ENCODE data around the gene FSCN2.
A peak's percentile ranks its signal among the peaks of the same experiment; 100 is the strongest.
"Not testable (repeated sequence)": the region's sequence is repeated elsewhere in the genome, so short reads cannot be mapped to it uniquely, and the experiment has no call there.

Gene FSCN2

DNA sequence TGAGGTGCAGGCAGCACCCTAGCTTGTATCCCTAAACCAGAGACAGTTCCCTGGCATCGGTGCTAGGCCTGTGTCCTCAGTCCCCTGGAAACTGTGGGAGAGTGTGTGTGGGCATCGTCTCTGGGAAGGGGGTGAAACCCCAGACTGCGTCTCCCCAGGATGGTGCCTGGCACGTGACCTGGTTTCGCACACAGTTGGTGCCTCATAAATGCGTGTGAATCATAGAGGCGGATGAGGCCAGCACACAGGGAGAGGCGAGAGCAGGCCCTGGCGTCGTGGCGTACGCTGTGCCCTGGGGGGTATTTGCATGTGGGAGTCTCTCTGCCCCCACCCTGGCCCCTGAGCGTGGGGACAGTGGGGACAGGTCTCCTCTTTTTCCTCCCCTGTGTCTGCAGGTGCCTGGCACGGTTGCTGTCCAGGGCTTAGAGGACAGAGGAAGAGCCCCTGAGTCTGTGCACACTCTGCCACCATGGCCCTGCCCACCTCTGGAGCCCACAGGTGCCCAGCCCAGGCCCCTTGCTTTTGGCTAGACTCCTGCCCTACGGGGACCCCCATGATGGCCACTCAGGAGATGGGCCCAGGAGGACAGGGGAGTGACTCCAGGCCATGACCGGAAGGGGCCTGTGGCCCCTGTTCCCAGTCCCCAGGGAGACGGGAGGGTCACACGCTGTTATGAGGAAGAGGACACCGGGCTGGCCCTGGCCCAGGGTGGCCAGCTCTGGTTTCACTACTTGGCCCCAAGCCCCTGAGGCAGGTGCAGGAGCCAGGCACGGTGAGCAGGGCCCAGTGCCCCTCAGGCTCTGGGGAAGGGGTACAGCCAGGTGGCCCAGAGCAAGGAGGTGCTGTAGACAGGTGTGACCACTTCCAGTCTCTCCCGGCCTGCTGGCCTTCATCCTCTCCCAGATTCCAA, 1.3 kb upstream of the FSCN2 start:
- DNase-seq (ENCODE audit: low spot score), result no peak

DNA sequence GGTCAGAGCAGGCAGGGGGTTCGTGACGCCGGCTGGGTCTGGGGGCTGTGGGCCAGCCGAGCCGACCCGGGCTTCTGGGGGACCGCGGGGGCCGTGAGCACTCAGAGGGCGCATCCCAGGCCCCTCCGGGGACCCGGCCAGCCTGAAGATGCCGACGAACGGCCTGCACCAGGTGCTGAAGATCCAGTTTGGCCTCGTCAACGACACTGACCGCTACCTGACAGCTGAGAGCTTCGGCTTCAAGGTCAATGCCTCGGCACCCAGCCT, 140 bp downstream of the FSCN2 start:
- DNase-seq (ENCODE audit: low spot score), result no peak

- no peak for DNase-seq (ENCODE audit: low spot score)
Observed at GRCh38 chr17:81528651-81529436, 667 bp downstream of the FSCN2 start.

DNA sequence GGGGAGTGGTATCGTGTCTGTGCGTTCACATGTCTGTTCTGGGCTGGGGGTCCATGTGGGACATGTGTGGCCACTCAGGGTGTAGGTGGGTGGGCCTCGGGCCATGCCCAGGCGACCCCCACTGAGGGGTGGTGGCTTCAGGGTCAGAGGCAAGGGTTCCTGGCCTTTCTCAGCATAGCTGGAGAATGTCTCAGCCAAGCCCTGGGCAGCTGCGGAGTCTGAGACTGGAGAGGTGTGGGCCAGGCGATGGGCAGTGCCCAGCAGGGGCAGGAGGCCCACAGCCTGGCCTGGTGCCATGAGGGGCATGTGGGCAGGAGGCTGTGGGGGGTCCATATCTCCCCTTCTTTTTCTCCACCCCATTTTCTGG, 1.2 kb downstream of the FSCN2 start:
- DNase-seq (ENCODE audit: low spot score), result no peak

DNA sequence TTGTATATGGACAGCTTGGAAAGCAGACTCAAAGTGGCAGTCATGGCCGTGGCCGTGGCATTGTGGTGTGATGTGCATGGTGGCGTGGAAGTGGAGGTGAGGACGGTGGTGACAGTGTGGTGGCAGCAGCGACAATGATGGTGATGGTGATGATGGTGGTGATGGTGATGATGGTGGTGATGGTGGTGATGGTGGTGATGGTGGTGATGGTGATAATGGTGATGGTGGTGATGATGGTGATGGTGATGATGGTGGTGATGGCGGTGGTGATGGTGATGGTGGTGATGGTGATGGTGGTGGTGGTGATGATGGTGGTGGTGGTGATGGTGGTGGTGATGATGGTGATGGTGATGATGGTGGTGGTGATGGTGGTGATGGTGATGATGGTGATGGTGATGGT, 2.8 kb downstream of the FSCN2 start:
- DNase-seq (ENCODE audit: low spot score), result not testable (repeated sequence)

- DNase-seq (ENCODE audit: low spot score), result not testable (repeated sequence)
Observed at GRCh38 chr17:81531998-81532404, 3.8 kb downstream of the FSCN2 start.

DNA sequence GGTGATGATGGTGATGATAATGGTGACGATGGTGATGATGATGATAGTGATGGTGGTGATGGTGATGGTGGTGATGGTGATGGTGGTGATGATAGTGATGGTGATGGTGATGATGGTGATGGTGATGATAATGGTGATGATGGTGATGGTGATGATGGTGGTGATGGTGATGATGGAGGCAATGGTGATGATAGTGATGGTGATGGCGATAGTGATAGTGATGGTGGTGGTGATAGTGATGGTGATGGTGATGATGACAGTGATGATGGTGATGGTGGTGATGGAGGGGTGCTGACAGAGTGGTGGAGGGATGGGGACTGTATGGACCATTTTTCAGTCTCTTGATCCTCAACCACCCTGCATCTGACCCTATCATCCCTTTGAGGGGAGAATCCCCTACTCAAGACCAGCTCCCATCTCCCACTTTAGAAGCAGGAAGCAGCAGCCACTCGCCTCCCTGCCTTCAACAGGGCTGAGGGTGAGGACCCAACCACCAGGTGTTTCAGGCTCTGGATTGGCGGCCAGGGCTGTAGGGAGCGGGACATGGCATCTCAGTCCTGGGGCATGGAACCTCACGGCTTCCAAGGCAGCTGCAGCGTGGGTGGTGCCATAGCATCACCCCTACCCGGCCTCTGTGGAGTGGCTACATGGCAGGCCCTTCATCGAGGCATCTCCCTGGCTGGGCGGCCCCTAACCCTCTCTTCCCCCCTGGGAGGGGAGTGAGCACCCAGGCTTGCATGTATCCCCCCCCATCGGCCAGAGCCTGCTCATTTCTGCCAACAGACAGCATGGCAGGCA, 4.5 kb downstream of the FSCN2 start:
- no peak for DNase-seq (ENCODE audit: low spot score)

DNA sequence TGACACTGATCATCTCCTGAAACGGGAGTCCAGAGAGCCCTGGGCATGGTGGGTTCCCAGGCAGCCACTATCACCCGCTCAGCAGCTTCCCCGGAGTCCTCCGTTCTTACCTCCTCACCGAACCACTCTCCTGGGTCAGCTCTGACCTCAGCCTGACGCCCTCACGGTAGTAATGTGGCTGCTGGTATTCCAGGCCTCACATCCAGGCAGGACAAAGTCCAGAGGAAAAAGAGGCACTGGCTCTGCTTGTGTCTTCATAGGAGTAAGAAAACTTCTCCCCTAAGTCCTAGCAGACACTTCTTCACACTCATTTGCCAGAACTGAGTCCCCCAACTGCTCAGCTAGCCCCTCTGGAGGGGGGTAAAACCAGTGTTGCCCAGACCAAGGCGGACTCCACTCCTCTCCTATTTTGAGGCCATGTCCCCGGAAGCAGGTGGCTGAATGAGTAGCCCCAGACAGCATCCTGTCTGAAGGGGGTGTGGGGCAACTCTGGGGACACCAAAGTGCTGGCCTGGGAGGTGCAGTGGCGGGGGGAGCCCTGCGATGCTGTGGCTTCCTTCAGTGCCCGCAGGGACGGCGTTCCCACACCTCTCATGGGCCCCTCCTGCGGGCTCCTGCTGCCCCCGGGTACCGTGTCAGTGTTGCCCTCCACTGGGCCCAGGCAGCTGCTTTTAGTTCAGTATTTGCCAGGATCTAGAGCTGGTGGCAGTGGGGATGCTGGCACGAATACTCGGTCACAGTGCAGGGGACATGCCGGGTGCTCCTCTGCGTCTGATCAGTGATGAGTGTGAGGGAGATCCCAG, 5.4 kb downstream of the FSCN2 start:
- DNase-seq (ENCODE audit: low spot score), result no peak

GRCh38 chr17:81534157-81535006, 6.2 kb downstream of the FSCN2 start:
- no peak for DNase-seq (ENCODE audit: low spot score)

GRCh38 chr17:81535007-81535328, 6.8 kb downstream of the FSCN2 start:
- no peak for DNase-seq (ENCODE audit: low spot score)

DNA sequence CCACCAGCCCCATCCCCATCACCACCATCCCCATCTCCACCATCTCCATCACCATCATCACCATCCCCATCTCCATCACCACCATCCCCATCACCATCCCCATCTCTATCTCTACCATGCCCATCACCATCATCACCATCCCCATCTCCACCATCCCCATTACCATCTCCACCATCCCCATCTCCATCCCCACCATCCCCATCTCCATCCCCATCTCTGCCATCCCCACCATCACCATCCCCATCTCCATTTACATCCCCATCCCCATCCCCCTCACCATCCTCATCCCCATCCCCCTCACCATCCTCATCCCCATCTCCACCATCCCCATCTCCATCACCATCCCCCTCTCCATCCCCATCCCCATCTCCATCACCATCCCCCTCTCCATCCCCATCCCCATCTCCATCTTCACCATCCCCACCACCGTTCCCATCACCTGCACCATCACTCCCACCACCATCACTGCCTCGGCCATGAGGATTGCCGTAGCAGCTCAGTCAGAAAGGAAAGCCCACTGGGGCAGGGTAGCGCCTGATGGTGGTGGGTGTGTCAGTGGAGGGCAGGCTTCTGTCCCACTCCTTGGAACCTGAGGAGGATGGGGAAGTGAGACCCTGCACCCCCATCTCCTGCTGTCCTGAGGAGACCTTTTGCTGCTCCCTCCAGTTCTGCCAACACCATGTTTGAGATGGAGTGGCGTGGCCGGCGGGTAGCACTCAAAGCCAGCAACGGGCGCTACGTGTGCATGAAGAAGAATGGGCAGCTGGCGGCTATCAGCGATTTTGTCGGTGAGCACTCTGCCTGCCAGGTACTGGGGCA, 7.5 kb downstream of the FSCN2 start:
- no peak for DNase-seq (ENCODE audit: low spot score)

DNA sequence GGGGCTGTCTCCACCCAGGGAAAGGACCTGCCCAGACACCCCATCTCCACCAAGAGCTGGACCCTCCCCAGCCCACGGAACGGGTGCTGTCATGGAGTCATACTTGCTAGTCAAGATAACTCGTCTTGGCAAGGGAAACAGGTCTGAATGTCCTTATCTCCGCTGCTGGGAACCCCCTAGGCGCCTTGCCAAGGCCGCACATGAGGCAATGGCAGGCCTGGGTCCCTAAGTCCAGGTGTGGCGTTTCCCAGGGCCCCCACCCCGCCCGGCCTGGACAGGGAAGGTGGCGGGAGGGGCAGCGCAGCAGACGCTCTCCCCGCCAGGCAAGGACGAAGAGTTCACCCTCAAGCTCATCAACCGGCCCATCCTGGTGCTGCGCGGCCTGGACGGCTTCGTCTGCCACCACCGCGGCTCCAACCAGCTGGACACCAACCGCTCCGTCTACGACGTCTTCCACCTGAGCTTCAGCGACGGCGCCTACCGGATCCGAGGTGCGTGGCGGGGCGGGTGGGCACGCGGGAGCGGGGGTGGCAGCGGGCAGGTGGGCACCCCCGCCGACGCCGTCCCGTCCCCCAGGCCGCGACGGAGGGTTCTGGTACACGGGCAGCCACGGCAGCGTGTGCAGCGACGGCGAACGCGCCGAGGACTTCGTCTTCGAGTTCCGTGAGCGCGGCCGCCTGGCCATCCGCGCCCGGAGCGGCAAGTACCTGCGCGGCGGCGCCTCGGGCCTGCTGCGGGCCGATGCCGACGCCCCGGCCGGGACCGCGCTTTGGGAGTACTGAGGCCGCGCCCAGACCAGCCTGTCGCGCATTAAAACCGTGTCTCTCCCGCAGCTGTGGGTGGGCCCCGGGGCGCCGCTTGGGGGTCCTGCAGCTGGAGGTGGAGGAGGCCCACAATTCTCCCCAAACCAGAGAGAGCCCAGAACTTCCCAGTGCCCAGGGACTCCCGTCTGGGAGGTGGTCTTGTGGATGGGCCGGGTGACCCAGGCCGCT, 8.4 kb downstream of the FSCN2 start:
- DNase-seq (ENCODE audit: low spot score), result no peak

- peak; percentile 85 for DNase-seq (ENCODE audit: low spot score)
Observed at GRCh38 chr17:81537343-81537855, 9.2 kb downstream of the FSCN2 start.

GRCh38 chr17:81537856-81538555, 9.8 kb downstream of the FSCN2 start:
- DNase-seq (ENCODE audit: low spot score), result no peak

GRCh38 chr17:81538651-81539570, 10.7 kb downstream of the FSCN2 start:
- DNase-seq (ENCODE audit: low spot score), result no peak

DNA sequence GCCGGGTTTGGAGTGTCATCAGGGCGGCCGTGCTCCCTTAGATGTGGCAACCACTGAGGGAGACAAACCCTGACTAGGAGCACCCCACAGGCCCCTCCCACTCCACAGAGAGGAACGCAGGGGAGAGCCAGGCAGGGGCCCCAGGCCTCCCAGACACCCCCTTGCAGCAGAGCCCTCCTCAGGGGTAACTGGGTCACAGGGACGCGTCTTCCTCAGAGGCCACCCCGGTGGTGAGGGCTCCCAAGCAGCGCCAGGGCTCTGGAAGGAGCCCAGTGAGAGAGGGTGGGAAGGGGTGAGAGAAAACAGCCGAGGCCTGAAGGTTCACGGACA, 11.4 kb downstream of the FSCN2 start:
- no peak for DNase-seq (ENCODE audit: low spot score)
